Kidney glomerular epithelial cell (primary cell): Measurements from ENCODE around the gene FBXW7.
"Not testable (repeated sequence)": the region's sequence is repeated elsewhere in the genome, so short reads cannot be mapped to it uniquely, and the experiment has no call there.

Source experiments
- DNase-seq: peaks from one replicate; lab custom pipeline; 2025; lab: John Stamatoyannopoulos, UW

FBXW7 gene

DNA sequence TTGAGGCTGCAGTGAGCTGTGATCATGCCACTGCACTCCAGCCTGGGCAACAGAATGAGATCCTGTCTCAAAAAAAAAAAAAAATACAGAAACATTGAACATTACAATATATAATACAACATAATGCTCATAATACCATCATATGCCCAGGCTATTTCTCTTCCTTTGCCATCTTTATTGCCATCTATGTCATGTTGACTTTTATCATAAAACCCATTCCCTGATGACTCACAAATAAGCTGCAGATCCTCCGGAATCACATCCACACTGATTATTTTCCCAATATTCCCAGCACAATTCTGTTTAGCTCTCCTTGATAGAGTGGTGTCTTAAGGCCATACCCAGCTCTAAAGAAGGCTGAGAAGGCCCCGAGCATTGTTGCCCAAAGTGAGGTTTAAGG lies 9.2 kb upstream of the FBXW7 start:
- DNase-seq = no peak

DNA sequence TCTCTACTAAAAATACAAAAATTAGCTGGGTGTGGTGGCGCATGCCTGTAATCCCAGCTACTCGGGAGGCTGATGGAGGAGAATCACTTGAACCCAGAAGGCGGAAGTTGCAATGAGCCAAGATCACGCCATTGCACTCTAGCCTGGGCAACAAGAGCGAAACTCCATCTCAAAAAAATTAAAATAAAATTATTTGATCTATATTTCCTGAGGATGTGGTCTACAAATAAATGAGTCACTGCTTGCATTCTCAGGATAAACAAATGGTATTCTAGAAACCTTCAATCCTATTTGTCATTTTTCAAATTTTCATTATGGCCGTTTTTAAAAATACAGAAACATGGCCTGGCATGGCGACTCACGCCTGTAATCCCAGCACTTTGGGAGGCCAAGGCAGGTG lies 8.6 kb upstream of the FBXW7 start:
- DNase-seq = not testable (repeated sequence)

DNA sequence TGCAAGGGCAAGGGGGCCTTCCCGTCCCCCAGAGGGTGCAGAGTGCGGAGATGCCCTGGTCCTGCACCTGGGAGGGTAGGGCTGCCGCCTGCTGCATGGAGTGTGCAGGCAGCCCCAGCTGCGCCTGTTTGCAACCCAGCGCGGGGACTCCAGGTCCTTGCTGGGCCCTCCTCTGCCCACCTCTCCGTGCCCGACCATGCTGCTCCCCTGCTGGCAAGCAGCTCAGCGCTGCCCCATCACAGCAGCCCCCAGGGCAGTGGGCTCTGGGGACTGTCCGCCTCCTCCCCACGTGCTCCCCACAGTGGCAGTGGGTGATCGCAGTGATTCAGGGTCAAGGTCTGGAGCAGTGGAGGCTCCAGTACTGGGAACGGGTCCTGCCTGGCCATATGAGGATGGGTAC lies 5.0 kb upstream of the FBXW7 start:
- no peak for DNase-seq

DNA sequence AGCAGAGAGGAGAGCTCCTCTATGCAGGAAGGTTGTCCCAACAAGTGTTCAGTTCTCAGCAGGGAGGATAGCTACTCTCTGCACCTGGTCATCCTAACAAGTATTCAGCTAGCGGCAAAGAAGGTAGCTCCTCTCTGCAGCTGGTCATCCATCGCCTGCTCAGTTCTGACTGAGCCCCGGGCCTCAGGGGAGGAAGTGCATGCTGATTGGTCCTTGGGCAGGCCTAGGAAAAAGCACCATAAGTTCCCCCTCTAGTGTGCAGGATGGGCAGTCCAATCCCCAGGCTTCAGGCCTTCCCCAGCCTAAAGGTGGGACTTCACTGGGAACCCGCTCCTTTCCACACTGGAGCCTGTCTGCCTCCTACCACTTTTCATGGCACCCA lies 4.4 kb upstream of the FBXW7 start:
- no peak for DNase-seq

DNA sequence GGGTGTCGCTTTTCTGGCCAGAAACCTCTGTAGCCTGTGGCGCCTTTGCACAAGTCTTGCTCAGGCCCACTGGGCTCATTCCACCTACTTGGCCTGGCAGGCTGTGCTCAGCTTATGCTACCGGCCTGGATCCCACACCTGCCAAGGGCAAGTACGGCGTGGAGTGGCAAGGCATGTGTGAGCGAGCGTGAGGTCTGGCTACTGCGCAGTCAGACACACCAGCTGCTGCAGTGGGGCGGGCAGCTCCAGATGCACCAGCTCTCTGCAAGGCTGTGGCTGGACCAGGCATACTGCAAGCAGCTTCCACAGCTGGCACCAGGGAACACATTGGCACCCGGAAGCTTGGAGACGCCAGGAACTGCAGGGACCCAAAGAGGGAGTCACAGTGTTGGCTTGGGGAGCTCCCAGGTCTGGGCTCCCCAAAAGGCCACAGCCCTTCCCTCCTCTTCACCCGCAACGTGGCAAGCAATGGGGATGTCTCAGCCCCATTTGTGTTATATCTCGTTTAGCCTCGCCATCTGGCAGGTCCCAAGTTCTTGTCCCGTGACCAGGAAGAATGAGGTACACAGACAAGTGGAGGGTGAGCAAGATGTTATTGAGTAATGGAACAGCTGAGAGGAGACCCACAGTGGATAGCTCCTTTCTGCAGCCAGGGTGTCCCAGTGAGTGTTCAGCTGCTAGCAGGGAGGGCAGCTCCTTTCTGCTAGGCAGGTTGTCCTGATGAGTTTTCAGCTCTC lies 3.8 kb upstream of the FBXW7 start:
- DNase-seq = no peak

DNA sequence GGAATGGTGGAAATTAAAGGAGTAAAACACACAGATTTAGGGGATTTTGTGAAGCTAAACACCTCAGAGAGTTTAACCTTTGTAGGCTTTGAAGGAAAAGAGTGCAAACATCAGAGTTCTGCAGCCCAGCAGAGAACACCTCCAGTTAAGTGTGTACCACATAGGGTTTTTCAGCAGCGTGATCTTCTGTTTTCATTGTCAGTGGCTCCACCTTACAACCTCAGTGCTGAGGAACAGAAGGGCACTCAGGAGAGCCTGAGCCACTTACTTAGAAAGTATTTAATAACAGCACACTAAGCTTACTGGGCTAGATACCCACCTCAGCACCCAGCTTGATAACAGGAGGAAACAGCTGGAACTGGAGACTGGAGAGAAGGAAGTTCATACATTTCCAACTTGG lies 2.0 kb upstream of the FBXW7 start:
- DNase-seq = no peak

DNA sequence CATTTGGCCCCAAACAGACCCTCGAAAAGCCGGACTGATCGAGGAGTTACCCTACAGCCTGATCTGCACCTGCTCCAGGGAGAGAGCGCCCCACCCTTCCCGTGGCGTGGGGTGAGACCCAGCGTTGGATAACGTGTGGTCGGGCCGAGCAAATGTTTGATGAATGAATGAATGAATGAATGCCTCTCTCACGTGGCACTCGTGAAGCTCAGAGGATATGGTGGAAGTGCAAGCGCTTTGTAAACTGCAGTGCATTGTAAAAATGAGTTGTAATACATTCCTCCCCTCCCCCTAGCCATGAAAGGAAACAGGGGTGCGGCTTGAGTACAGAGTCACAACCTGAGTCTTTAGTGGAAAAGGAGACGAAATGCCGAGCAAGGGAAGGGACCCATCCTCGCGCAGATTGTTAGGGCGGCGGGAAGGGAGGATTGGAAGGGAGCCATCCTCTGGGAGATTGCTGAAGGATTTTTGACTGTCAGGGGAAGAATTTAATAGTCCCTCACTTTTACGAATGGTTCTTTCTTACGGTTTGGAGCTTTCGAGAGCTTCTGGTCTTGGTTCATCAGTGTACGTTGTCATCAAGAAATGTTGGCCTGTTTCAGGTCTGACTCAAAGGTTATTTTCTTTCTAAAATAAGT lies 772 bp upstream of the FBXW7 start:
- peak; percentile 25 for DNase-seq

DNA sequence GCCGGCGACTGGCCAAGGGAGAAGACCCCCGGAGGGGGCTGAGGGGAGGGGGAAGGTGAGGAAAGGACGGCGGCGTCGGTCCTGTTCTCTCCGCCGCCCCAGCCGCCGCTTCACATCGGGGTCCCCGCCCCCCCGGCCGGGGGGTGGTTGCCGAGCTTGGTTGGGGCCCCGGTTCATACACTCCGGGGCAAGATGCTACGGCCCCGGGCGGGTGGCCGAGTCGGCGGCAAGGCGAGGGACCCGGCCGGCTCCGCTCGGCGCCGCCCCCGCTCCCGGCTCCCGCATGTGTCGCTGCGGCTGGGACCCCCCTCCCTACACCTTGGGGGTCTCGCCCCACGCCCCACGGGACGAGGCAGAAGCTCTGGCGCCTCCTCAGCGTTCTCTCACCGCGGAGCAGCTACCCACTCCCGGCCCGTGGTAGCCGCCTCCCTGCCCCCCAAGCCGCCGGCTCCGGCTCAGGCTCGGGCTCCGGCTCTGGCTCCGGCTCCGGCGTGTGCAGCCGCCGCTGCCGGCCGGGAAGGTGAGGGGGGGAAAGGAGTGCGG lies 461 bp downstream of the FBXW7 start:
- no peak for DNase-seq

DNA sequence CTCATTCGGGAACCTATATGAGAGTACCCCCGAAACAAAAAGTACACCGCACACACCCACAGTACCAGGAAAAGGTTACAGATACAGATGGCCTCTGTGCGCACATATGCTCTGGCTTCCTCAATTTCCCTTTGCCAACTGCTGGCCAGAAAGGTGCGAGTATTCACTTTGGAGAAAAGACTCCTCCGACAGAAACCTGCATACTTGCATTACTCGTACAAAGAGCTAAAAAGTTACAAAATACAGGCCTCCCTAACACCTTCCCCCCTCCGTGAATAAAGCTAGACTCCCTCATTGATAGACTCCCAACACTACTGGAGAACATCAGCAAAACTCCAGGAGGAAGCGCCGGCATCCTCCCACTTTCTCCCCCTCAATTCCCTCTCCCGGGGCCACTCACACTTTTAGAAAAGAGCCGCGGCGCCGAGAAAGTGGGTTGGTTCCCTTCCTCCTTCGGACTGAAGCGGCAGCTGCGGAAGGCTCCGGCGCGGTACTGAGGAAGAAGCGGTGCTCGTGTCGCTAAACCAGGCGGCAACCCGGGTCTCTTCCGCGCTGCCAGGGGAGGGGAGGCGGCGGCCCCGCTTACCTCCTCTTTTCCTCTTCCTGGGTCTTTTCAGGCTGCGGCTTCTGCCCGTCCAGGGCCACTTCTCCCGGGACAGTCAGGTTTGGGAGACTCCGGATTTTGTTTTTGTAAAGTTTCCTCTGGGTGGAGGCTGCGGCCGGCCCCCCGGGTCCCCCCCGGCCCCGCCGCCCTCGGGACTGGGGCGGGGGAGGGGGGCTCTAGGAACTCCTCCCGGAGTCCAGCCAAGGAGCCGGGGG lies 1.1 kb downstream of the FBXW7 start:
- peak; percentile 18 for DNase-seq

DNA sequence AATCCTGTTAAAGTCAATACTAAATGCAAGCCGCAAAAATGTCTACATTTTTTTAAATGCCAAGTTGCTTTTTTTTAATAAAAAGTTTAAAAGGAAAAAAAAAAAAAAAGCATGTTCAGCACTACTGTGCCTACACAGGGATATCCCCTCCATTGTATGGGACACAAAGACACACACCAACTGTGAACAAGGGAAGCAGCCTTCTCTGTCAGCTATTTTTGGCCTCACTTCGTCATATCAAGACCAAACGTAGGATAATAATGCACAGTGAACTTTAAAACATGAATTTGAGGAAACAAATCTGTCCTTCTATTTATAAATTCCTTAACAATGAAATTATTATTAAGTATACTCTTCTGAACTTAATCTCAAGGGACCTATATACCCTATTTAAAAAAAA lies 4.4 kb downstream of the FBXW7 start:
- DNase-seq = no peak

DNA sequence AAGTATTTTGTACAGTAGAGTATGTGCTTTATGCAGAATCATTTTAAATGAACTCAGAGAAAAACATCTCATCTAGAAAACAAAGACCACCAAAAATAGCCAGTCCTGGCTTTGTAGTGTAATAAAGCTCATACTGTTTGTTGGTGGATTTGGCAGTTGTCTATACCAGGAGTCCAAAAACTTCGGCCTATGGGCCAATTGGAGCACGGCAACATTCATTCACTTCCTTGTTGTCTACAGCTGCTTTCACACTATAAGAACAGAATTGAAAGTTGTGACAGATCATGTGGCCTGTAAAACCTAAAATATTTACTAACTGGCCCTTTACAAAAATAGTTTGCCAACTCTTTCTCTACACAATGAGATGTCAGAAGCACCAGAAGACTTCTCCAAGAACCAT lies 5.3 kb downstream of the FBXW7 start:
- no peak for DNase-seq

DNA sequence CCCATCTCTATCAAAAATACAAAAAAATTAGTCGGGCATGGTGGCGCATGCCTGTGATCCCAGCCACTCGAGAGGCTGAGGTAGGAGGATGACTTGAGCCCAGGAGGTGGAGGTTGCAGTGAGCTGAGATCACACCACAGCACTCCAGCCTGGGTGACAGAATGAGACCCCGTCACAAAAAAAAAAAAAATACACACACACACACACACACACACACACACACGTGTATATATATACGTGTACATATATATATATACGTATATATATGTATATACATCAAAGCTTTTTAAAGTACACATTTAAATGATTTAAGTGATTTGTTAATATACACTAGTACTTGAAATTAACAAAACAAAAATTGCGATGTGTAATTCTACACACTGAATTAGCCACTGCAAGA lies 6.0 kb downstream of the FBXW7 start:
- no peak for DNase-seq

DNA sequence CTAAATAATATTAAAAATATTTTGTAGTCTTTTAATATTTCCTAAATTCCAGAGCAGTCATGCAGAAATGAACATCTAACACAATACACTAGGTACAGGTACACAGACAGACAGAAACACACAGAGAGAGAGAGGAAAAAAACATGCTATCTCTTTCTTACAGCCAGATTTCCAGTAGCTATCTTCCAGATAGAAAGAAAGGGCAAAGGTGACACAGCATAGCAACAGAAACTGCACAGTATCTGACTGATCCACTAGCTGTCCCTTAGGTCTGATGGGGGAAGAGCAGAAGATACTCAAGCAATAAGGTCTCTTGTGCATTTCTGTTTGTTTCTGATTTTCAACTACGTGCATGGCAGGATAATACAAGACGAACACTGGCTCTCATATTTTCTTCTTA lies 7.8 kb downstream of the FBXW7 start:
- DNase-seq = no peak

DNA sequence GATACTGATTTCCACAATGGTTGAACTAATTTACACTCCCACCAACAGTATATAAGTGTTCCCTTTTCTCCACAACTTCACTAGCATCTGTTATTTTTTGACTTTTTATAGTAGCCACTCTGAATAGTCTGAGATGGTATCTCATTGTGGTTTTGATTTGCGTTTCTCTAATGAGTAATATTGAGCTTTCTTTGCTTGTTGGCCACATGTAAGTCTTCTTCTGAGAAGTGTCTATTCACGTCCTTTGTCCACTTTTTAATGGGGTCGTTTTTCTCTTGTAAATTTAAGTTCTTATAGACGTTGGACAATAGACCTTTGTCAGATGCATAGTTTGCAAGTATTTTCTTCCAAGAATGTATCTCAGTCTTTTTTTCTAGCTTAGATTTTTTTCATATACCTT lies 10.0 kb downstream of the FBXW7 start:
- DNase-seq = no peak

DNA sequence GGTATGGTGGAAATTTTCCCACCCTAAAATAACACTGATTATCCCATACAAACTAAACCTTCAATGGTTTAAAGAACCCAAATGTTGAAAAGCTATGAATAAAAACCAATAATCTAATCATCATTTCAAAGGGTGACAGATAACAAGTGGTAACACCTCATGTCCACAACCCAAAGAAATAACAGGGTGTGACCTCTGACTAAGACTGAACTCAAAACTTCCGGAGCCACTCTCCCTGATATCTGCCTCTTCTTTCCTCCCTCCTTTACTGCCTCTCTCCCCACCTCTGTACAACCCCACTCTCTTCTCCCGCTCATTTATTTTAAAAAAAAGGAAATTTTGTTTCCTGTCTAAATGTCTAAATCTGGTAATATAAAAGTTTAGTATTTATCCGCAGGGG lies 11.5 kb downstream of the FBXW7 start:
- no peak for DNase-seq

DNA sequence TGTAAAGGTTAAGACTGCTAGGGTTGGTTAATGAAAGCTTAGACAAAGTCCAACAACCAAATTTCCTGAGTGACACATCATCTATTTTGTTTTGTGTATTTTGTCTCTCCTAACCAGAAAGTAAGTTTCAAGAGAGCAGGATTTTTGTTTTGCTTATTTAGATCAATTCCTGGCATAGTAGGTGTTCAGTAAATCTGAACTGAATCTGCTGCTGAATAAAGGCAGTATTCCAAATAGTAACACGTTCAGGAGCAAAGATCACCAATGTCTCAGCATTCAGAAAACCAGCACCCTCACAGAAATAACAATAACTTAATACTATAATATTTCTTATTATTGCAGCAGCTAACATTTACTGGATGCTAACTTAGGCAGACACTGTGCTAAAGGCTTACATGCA lies 12.2 kb downstream of the FBXW7 start:
- no peak for DNase-seq

DNA sequence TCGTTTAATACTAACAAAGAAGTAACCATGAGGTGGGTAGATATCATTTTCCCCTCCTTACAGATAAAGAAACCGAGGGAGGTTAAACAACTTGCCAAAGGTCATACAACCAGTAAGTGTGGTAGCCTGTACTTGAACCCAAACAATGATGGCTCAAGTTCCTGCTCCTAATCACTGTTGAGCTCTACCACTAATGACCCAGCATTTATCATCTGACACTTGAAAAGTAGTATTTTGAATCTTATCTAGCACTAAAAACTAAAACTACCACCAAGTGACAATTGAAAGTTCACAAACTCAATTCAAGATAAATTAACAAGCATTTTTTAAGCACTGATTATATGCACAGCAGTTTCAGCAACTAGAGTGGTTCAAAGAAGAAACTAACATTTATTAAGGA lies 13.1 kb downstream of the FBXW7 start:
- no peak for DNase-seq

DNA sequence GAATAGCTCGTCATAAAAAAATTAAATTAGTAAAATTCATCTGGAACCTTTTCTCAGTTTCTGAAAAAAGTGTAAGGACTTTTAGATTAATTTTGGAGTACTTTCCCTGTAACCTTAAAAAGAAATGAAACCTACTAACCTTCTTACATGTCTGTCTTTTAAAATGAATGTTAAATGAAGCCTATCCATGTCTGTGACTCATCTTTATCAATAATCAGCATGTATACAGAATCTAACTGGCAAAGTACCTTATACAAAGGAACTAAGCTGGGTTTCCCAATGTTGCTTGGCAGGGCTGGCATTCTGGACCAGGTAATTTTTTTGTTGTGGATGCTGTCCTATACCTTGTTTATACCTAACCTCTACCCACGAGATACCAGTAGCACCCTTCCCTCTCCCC lies 13.6 kb downstream of the FBXW7 start:
- DNase-seq = no peak

DNA sequence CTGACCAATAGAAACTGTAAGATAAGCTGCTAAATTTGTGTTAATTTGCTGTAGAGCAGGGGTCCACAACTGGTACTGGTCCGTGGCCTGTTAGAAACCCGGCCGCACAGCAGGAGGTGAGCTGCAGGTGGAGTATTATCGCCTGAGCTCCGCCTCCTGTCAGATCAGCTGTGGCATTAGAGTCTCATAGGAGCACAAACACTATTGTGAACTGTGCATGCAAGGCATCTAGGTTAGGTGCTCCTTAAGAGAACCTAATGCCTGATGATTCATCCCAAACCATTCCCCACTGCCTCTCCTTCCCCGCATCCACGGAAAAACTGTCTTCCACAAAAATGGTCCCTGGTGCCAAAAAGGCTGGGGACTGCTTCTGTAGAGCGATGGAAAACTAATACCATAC lies 19.7 kb downstream of the FBXW7 start:
- DNase-seq = no peak

DNA sequence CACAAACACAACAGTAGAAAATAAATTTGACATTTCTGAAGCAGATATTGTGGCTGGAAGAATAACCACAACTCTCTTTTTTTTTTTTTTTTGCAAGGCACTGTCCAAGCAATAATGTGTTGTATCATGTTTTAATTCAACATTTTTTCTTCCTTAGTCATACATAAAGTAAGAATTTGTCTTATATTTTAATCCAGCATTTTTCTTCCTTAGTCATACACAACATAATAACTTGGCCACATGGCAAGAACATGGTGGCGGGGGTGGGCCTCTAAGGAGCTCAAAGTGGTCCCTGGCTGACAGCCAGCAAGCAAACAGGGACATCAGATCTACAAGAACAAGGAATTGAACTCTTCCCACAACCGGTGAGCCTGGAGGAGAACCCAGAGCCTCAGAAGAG lies 20.2 kb downstream of the FBXW7 start:
- no peak for DNase-seq

DNA sequence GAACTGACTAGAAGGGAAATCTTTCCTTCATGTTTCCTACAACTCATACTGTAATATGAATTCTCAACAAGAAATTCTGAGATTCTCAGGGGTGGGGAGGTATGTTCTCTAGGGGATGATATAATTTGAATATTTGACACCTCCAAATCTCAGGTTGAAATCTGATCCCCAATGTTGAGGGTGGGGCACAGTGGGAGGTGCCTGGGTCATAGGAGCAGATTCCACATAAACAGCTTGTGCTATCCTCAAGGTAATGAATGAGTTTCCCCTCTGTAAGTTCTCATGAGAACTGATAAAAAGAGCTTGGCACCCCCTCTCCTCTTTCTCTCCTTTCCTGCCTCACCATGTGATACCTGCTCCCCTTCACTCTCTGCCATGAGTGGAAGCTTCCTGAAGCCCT lies 21.5 kb downstream of the FBXW7 start:
- no peak for DNase-seq

DNA sequence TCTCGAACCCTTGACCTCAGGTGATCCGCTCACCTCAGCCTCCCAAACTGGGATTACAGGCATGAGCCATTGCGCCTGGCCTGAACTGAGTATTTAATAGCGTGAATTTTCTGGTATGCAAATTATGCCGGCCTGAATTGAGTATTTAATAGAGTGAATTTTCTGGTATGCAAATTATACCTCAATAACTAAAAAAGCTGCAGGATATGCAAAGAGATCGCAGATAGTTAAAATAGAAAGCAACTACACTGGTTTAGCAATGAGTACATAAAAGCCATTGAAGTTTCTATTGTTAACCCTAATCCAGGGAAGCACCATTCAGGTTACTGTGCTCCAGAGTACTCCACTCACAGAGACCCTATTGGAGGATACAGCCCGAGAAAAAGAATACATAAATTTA lies 22.8 kb downstream of the FBXW7 start:
- DNase-seq = no peak

DNA sequence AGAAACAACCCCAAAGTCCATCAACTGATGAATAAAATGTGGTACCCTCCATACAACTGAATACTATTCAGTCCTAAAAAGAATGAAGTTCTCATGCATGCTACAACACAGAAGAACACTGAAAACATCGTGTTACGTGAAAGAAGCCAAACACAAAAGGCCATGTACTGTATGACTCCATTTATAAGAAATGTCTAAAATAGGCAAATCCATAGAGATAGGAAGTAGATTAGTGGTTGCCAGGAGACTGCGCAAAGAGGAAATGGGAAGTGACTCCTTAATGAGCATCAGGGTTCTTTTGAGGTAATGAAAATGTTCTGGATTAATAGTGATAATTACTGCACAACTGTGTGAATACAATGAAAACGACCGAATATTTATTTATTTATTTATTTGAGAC lies 23.4 kb downstream of the FBXW7 start:
- no peak for DNase-seq
